Frontal cortex (tissue), 4 donors: ENCODE measurements around the gene RHOBTB1. TPM values are rescaled to one million over a fixed set of nuclear protein-coding genes. Genes with fewer than 3 reads are reported as not detected.
"Not testable (repeated sequence)": the region's sequence is repeated elsewhere in the genome, so short reads cannot be mapped to it uniquely, and the experiment has no call there.

ENCODE experiments used
- DNase-seq, 2 donors: peaks; one replicate each; pipeline ENCODE4 v3.0.0; 2012; ENCODE audit warnings: low spot score in 2 of 2
- FAIRE-seq: peaks from 2 replicates; lab custom pipeline; 2012; peaks lifted over from hg19 to GRCh38; lab: Jason Lieb, UNC
- total RNA-seq: library from RNA; depleted of rRNA; stranded (reverse); fragments of >200 nt; gene quantifications from one replicate; pipeline ENCODE4 v1.2.3, GENCODE V29; 2014
- donor health status: control.
- donor health status: control.
- donor health status: control.

Gene RHOBTB1
- total RNA-seq, 1 donor from 2014 or later, result 30.2 TPM

DNA sequence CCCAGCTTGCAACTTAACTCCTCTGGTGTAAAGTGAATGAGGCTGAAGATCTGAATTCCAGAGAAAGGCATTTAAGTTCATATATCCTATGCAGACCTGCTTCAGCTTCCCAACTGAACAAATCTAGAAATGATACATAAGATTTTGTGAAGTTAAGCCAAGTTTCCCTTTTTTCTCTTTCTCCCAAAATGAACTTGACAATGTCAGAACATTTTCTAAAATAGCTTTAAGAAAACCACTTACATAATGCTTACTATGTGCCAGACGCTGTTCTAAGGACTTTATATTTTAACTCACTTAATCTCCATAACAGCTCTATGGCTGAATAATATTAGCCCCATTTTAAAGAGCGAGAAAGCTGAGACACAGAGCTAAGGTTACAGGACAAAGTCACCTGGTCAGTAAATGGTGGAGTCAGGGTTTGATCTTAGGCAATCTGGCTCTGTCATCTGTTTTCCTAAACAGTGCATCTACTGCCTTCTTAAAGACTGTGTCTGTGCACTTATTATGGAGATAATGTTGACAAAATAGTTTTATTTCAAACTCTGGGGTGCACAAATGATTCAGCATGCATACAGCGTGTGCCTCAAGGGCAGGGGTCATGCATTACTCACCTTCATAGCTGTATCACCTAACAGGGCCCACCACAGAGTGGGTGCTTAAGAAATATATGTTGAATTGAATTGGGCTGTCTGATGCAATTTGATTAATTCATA, 66.8 kb downstream of the RHOBTB1 start:
- FAIRE-seq (no peak), DNase-seq (no peak)

DNA sequence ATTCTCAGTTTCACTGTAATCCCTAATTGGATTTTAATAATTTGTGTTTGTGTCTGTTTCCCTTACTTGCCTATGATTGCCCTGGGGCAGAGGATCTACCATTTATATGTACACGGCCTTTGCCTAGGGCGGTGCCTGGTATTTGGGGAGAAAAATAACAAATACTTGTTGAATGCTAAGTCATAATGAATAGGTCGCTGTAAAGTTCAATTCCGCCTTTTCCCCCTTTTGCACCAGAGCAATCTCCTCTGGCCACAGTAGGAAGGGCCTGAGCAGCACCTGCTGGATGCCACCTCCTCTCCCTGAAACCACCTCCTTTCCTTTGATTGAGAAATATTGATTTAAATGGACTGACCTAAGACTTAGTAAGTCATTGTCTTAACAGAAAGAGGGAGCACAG, 70.2 kb downstream of the RHOBTB1 start:
- no peak for FAIRE-seq
- no peak for DNase-seq

DNA sequence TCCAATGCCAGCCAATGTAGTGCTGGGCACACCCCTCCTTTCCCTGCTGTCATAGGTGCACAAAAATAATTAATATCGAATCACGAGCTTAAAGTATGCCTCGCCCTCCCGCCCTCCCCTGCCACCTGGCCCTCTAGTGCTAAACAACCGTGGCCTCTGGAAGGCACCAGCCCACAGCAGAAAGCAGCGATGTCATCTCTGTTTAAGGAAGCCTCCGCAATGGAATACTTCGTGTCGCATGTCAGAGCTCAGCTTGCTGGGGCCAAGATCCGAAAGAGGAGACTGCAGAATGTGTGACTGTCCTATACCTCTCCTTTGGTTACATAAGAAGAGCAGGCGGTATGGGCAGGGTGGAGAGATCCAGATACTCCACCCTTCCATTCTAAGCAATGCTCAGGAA, 71.5 kb downstream of the RHOBTB1 start:
- FAIRE-seq (no peak), DNase-seq (no peak)

DNA sequence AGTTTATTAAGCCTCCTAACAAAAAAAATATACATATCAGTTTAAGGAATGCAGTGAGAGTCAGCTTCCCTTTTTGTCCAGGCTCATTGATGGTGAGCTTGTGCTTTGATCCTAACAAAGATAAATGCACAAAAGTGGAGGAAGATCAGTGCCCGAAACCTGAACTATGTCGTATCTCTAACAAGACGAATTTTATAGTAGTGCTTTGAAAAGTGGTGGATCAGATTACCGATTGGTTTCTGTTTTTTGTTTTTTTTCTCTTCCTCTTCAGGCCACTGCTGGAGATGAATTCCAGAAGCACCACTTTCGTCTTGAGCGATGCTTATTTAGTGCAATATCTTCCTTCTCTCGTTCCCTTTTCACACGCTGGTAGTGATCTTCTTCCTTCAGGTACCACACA, 72.8 kb downstream of the RHOBTB1 start:
- FAIRE-seq (no peak), DNase-seq (no peak)

DNA sequence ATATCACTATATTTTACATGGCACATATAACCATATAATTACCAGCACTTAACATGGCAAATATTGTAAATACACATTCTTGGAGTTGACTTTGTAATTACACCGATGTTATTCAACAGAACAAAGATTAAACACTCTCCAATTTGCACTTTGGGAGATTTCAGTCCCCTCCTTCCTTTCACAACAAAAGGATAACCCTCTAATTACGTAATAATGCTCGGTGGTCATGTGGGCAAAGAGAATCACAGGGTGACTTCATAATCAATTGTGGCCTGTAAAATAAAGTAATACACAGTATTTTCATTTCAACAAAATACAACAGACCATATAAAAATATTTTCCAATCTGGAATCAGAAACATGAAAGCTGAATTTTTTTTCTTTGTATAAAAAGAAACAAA, 73.2 kb downstream of the RHOBTB1 start:
- FAIRE-seq (no peak), DNase-seq (no peak)

DNA sequence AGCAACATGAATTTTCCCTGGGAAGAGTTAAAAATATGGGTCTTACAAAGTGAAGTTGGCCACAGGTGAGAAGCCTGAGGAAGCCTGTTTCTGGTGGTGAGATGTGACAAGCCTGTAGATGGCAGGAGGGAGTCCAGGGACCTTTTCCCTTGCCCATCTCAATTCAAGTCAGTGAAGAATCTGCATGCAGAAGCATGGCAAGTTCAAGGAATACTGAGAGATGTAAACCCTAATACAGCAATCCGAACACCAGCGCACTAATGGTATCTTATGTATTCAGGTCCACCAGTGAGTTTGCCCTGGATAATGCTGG, 73.6 kb downstream of the RHOBTB1 start:
- FAIRE-seq (no peak), DNase-seq (no peak)

DNA sequence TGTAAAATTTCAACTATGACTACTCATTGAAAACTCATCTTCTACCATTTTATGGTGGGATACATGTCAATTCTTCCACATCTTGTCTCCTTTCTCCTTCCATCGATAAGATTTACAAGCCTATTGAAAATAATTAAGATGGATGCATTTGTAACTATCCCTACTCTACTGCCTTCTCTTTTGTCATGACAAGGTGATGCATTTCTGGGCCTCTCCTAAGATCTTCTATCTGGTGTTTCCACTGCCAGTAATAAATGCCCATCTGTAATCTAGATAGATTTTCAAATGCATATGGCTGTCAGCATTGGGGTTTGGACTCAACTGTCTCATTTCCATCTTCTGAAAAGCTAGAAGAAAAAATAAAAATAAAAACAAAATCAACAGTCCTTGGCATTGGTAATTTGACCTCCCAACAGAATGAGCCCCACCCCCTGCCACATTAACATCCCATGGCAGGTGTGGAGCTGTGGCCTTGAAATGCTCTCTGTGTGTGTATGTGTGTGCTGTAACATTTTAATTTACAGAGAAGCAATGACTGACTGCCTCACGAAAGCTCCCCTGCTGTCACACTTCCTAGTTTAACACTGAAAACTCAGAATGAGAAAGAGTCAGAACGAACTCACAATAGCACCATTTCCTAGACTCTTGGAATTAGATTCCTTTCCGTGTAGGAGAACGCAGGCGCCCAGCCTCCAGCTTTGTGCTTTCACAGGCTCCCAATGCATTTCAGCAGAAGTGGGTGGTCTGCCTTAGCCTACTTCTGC, 74.2 kb downstream of the RHOBTB1 start:
- no peak for DNase-seq
- FAIRE-seq, result no peak

DNA sequence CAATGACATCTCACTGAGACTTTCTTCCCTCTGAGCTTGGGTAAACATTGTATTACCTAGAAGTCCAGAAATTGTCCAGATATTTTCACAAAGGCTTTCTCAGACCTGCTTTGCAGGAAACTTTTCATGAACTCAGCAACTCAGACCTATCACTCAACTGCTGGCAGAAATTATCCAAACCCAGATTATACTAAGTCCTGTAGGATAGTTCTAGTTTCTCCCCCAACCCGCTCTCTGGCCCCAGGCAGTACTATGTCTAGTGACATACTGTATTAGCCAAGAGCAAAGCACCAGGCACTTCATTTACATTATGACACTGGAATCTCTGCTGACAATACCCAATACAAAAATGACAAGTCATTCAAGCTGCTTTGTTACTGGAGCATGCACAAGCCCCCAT, 75.0 kb downstream of the RHOBTB1 start:
- FAIRE-seq (no peak), DNase-seq (no peak)

DNA sequence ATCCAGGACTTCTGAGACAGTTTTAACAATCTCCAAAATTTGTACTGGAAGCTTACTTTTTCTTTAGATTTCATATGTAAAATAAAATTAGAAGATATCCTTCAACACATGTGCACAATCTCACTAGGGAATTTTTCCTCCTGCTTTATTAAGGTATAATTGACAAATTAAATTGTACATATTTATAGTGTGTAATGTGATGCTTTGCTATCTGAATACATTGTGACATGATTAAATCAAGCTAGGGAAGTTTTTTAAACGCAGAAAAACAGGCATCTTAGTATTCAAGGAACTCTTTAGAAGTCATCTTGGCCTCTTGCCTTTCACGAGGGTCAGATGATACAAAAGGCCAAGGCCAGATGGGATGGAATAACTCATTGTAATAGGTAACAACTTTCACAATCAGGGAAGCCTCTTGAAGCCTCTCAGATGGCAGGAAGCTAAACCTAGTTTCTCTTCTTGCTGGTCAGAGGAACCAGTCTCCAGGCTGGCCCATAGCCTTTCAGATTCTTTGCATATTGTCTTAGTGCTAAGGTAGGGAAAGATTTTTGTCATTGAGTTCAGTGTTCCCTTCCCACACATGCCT, 78.7 kb downstream of the RHOBTB1 start:
- DNase-seq, result no peak
- FAIRE-seq, result no peak

DNA sequence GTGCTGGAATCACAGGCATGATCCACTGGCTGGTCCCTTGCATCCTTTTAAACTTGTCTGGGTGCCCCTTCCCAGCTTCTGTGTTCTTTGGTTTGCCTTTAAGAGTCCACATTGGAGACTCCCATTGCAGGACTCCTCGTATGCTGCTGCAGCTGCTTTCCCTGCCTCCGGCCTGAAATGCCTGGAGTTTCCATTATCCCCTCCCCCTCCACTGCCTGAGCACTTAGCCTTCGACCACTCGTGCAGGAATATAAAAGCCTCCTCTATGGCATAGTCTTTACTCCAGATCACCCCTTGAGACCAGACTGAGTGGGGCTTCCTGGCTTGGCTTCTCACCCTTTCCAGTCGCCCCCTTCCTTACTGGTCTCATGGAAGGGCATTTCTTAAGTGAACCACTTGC, 80.2 kb downstream of the RHOBTB1 start:
- DNase-seq (no peak), FAIRE-seq (no peak)

DNA sequence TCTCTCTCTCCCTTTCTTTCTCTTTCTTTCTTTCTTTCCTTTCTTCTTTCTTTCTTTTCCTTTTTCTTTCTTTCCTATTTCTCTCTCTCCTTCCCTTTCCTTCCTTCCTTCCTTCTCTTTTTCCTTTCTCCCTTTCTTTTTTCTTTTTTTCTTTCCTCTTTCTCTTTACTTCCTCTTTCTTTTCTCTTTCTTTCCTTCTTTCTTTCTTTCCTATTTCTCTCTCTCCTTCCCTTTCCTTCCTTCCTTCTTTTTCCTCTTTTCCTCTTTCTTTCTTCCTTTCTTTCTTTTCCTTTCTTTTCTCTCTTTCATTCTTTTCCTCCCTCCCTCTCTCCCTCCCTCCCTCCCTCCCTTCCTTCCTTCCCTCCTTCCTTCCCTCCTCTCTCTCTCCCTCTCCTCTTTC, 81.5 kb downstream of the RHOBTB1 start:
- FAIRE-seq (no peak), DNase-seq (no peak)

DNA sequence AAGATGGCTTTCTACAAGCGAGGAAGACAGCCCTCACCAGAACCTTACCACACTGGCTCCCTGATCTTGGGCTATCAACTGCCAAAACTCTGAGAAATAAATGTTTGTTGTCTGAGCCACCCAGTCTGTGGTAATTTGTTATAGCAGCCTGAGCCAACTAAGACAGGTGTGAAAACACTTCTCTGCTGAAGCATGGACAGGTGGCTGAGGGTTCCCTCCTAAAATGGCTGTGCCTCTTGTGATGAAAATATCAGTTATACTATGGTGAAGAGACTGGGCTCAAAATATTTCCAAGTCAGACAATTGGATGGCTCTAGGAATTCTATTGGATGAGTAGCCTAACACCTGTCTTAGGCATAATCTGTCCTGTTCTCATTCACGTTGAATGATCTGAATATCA, 87.6 kb downstream of the RHOBTB1 start:
- DNase-seq, result no peak
- FAIRE-seq, result no peak

DNA sequence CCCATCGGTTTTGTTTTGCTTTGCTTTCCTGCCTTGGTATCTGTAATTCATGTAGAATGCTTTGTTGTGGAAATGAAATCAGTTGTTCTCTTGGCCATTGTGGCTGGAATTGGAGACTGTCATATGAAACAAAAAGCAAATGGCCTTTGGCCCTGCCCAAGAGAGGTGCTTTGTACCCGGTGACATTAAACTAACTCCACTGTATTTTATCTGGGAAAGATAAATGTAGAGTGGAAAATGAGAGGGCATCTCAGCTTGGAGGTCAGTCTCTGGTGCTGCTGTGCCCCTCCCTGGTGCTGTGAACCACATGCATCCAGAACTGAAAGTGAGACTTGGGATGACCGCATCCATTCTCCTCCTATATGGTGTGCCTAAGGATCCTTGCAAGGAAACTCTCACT, 90.3 kb downstream of the RHOBTB1 start:
- FAIRE-seq, result no peak
- no peak for DNase-seq

DNA sequence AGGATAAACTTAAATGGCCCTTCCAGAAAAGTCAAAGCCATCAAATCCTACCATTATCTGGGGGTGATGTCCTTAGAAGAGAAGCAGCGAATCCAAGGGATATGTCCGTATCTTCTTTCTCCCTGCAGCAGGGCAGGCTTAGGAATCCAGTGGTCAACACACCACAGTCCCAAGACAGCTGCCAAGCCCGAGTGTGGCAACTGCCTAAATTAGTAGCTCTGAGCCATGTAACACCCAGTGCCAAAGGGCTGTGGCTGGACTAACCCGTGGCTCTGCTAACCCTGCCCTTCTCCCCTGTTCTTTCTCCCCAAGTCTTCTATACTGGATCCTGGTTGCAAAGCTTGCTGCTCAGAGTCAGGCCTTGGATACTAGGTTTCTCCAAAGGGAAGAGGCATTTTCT, 90.9 kb downstream of the RHOBTB1 start:
- no peak for DNase-seq
- FAIRE-seq, result no peak

DNA sequence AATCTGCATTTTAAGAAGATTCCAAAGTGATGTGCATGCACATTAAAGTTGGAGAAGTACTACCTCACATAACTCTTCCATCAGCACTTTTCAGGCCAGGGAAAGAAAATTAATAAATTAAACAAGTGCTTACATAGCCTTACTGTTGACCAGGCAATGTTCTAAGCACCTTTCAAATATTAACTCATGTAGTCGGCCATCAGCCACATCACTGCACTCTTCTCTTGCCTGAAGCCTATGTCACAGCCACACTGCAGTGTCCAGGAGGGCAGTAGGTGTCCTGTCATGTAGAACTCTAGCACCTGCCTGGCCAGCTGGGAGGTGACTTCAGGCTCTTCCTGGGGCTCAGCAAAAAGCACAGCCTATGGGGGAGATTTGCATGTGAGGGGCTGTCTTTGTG, 94.2 kb downstream of the RHOBTB1 start:
- no peak for FAIRE-seq
- DNase-seq, result no peak

DNA sequence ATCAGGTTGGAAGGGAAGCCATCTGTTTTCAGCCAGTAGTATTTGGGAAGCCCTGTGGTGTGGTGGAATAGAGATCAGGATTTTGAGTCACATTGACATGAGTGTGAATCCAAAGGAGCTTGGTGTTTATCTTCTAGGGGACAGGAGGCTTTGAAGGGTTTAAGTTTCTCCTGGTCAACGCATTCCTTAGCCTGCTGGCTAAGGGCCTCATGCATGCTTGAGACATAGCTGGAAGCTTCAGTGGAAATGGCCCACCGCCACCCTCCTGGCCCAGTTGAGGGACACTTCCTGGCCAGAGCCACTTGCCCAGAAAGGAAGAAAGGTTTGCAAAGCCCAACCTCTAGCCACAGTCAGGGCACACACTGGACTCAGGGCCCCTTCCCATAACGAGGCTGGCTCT, 94.8 kb downstream of the RHOBTB1 start:
- FAIRE-seq, result no peak
- no peak for DNase-seq

DNA sequence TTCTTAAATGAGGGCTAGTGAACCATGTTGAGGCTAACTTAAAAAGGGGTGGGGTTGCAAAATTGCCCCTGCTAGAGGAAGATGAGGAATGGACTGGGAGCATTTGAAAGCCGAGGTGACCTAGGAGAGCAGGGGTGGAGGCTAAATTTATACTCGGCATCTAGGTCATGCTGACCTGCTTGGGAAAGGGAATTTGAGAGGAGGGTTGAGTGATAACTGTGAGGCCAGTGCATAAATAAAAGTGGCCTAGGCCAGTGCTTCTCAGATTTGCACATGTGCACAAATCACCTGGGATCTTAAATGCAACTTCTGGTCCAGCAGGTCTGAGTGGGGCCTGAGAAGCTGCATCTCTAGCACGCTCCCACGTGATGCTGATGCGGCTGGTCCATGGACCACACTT, 95.3 kb downstream of the RHOBTB1 start:
- no peak for FAIRE-seq
- no peak for DNase-seq

DNA sequence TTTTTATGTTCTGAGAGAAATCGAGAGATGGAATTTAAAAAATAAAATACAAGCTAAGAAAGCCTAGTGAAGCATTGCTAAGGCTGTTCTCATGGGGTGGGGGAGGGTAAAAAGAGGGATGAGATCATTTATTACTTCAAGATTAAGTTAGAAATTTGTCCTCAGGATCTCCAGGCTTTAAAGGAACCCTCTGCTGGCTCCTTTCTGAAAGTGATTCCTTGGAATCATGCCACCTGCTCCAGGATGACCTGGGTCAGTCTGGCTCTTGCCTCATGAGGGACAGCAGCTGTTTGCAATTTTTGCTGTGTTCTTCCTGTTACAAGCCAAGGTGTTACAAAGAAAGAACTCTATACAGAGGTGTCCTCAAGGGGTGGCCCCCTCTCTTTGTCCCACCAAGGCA, 95.9 kb downstream of the RHOBTB1 start:
- DNase-seq (no peak), FAIRE-seq (no peak)

DNA sequence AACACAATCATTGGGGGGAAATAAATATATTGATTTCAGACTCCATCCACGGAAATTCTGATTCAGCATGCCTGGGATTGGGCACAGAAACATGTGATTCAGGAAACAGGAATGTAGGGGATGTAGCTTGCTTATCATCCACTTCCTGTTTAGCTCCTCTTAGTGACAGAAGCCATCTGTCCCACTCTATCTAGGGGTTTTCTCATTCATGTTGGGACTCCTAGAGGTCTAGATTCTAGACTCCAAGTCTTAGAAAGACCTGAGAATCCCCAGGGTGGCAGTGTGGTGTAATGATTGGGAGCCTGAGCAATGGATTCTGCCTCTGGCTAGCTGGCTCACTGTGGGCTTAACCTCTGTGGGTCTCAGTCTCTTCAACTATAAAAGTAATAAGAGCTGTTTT, 97.8 kb downstream of the RHOBTB1 start:
- DNase-seq, result no peak
- FAIRE-seq, result no peak

DNA sequence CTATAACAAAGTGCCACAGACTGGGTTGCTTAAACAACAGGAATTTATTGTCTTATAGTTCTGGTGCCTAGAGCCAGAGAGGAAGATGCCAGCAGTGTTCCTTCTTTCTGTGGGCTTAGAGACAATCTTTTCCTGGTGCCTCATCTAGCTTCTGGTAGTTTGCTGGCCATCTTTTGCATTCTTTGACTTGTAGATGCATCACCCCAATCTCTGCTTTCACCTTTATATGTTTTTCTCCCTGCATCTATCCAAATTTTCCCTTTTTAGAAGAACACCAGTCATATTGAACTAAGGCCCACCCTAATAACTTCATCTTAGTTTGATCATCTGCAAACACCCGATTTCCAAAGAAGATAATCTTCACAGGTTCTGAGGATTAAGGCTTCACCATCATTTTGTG, 98.9 kb downstream of the RHOBTB1 start:
- FAIRE-seq (no peak), DNase-seq (no peak)

DNA sequence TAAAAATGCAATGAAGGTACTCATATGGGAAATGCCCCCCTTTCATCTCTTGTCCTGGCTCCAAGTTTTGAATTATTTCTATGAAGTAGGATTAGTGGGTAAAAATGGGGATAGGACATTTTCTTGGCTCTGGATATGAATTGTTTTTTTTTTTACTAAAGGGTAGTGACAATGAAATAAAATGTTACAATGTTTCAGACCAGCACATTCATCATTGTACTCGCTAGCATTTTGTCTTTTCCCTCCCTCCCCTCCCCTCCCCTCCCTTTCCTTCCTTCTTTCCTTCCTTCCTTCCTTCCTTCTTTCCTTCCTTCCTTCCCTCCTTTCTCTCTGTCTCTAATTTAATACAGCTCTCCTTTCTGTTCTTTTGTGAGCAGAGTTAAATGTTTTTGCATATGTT, 101.3 kb downstream of the RHOBTB1 start:
- DNase-seq, result no peak
- FAIRE-seq, result no peak

DNA sequence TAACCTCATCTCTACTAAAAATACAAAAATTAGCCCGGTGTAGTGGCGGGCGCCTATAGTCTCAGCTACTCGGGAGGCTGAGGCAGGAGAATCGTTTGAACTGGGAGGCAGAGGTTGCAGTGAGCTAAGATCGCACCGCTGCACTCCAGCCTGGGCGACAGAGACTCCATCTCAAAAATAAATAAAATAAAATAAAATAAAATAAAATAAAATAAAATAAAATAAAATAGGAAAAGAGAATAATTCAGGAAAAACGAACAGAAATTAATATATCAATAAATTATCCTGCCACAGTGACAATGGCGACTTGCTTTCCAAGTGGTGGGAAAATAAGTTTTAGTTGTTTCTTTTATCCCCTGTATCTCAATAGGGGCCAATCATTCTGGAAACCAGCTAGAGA, 102.8 kb downstream of the RHOBTB1 start:
- not testable (repeated sequence) for DNase-seq, FAIRE-seq
